Activated CD8-positive, alpha-beta memory T cell treated with anti-CD3 and anti-CD28 coated beads, Interleukin-2, amount 50 U/mL, for 1 hour (primary cell): ENCODE data around the gene CRADD.
"Not testable (repeated sequence)": the region's sequence is repeated elsewhere in the genome, so short reads cannot be mapped to it uniquely, and the experiment has no call there.

Experiments
- DNase-seq: peaks from one replicate; pipeline ENCODE4 v3.0.0-alpha.2; 2020; ENCODE audit errors: extremely low read depth

The CRADD gene

GRCh38 chr12:93844164-93844784 is 167.1 kb downstream of the CRADD start:
- DNase-seq: no peak

GRCh38 chr12:93846936-93847516 is 169.9 kb downstream of the CRADD start:
- no peak for DNase-seq

GRCh38 chr12:93847517-93848474 is 170.6 kb downstream of the CRADD start:
- no peak for DNase-seq

GRCh38 chr12:93848523-93849101 is 171.4 kb downstream of the CRADD start:
- no peak for DNase-seq

- no peak for DNase-seq
These were observed 172.8 kb downstream of the CRADD start for GRCh38 chr12:93849946-93850345.

- no peak for DNase-seq
These were observed 173.5 kb downstream of the CRADD start for GRCh38 chr12:93850481-93851256.

GRCh38 chr12:93851257-93851671 is 174.1 kb downstream of the CRADD start:
- DNase-seq: no peak

GRCh38 chr12:93852173-93852591 is 175.0 kb downstream of the CRADD start:
- no peak for DNase-seq

- DNase-seq: no peak
These were observed 176.7 kb downstream of the CRADD start for GRCh38 chr12:93853698-93854478.

- DNase-seq: no peak
These were observed 178.1 kb downstream of the CRADD start for GRCh38 chr12:93855261-93855660.

- no peak for DNase-seq
These were observed 179.4 kb downstream of the CRADD start for GRCh38 chr12:93856611-93857010.

- no peak for DNase-seq
These were observed 180.2 kb downstream of the CRADD start for GRCh38 chr12:93857279-93857938.

- no peak for DNase-seq
These were observed 180.8 kb downstream of the CRADD start for GRCh38 chr12:93857991-93858447.

GRCh38 chr12:93860668-93861373 is 183.6 kb downstream of the CRADD start:
- DNase-seq: no peak

- DNase-seq: no peak
These were observed 185.2 kb downstream of the CRADD start for GRCh38 chr12:93862424-93862823.

- no peak for DNase-seq
These were observed 188.6 kb downstream of the CRADD start for GRCh38 chr12:93865751-93866150.

- DNase-seq: no peak
These were observed 191.6 kb downstream of the CRADD start for GRCh38 chr12:93868771-93869170.

- DNase-seq: no peak
These were observed 193.0 kb downstream of the CRADD start for GRCh38 chr12:93870020-93870795.

- not testable (repeated sequence) for DNase-seq
These were observed 194.4 kb downstream of the CRADD start for GRCh38 chr12:93871566-93871965.
